Measurements from ENCODE around the gene FBXL5.

The FBXL5 gene

DNA sequence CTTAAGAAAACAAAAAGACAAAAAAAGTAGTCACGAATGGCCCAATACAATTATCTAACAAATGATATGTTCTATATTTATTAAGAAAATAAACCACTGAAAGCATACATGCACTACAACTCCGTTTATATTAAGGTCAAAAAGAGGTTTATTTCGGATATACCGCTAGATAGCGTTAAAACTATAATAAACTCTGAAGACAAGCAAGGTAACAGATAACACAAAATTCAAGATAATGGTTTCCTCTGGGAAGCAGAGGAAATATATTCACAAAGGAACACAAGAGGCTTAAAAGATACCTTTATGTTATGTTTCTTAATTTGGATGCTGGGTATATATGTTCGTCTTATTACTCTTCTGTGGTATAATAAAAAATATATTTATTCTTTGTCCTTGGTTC, 21.7 kb upstream of the FBXL5 start:
- in situ Hi-C loops (cut with MboI; ENCODE audit: low sequenced_read_pairs), result no loop called here

GRCh38 chr4:15676039-15676438, 20.9 kb upstream of the FBXL5 start:
- in situ Hi-C loops (cut with MboI; ENCODE audit: low sequenced_read_pairs), result no loop called here

GRCh38 chr4:15675356-15675755, 20.2 kb upstream of the FBXL5 start:
- in situ Hi-C loops (cut with MboI; ENCODE audit: low sequenced_read_pairs), result no loop called here

GRCh38 chr4:15674926-15675325, 19.8 kb upstream of the FBXL5 start:
- in situ Hi-C loops (cut with MboI; ENCODE audit: low sequenced_read_pairs), result no loop called here

DNA sequence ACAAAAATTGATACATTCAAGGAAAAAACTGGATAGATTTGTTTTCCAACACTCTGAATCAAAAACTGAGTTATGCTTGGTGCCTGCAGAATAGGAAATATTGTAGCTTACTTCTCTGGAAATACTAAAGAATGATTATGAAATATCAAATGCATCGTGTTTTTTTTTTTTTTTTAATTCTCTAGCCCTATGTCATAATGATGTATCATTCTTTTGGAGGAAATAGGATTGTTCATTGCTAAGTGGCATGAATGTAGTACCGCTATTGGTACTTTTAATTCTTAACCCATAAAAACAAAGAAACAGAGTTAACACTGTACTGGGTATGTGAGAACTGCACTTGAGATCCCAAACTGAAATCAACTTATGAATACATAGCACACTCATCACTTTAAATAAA, 18.9 kb upstream of the FBXL5 start:
- in situ Hi-C loops (cut with MboI; ENCODE audit: low sequenced_read_pairs), result no loop called here

DNA sequence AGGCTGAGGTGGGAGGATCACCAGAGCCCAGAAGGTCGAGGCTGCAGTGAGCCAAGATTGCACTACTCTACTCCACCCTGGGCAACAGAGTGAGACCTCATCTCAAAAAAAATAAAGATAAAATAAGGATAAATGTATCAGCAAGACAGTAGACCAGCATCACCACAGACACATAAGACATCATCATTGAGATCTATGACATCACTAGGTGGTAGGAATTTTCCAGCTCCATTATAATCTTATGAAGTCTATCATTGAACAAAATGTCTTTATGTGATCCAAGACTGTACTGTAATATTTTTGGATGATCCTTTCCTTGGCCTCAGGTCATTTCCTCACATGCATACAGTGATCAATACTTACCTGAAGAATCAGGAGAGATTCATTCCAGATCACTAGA, 18.2 kb upstream of the FBXL5 start:
- in situ Hi-C loops (cut with MboI; ENCODE audit: low sequenced_read_pairs), result no loop called here

DNA sequence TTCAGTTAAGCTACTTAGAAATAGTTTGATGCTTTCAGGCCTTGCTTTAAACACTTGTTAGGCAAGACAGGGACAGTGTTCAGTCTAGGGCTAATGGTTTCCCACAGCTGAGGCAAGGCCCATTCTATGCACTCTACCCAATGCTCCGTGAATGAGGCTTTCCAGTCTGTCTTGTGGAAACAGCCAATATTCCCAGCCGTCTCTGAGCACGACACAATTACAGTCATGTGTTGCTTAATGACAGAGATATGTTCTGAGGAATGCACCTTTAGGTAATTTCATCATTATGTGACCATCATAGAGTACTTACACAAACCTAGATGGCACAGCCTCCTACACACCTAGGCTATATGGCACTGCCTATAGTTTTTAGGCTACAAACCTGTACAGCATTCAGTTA, 16.9 kb upstream of the FBXL5 start:
- in situ Hi-C loops (cut with MboI; ENCODE audit: low sequenced_read_pairs), result no loop called here

GRCh38 chr4:15670576-15670975, 15.4 kb upstream of the FBXL5 start:
- in situ Hi-C loops (cut with MboI; ENCODE audit: low sequenced_read_pairs), result no loop called here

- in situ Hi-C loops (cut with MboI; ENCODE audit: low sequenced_read_pairs), result no loop called here
Observed at GRCh38 chr4:15668566-15669435, 13.6 kb upstream of the FBXL5 start.

DNA sequence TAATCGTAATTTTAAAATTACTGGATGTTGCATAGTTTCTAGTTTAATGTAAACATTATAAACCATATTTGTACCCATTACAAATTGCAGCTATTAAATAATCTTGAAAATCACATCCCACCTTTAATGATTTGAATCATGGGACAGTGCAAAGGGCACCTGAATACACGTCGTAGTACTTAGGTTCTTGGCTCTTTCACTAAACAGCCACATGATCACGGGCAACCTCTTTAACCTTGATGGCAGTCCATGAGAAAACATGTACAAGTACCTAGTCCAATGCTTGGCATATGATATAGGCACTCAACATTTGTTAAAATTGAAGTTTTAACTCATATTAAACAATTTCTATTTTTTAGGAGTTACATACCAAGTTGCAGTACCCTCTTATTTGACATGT, 11.8 kb upstream of the FBXL5 start:
- in situ Hi-C loops (cut with MboI; ENCODE audit: low sequenced_read_pairs), result no loop called here

- in situ Hi-C loops (cut with MboI; ENCODE audit: low sequenced_read_pairs), result no loop called here
Observed at GRCh38 chr4:15665753-15666365, 10.7 kb upstream of the FBXL5 start.

DNA sequence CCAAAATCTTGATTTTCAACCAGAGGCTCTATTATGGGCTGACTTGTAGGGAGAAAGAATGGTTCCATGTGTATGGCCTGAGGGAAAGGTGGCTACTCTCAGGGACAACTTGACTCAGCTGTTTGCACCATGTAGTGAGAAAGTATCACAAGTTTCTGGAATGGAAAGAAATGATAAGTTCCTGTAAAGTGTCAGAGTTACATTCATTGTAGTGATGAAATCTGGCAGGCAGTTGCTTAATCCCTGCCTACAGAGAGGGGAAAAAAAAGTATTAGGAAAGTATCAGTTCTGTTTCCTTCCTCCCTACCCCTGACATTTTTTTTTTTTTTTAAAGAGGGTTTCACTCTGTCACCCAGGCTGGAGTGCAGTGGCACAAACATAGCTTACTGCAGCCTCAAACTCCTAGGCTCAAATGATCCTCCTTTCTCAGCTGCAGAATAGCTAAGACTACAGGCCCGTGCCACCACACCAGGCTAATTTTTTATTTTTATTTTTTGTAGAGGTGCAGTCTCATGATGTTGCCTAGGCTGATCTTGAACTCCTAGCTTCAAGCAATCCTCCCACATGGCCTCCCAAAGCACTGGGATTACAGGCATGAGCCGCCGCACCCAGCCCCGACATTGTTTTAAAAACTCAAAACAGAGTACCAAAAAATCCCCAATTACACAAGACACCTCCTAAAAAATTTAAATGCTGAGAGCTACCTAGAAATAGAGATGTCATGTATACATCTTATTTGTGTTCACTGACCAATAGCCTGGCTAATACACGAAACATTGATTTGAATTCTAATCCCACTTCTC, 4.8 kb upstream of the FBXL5 start:
- in situ Hi-C loops (cut with MboI; ENCODE audit: low sequenced_read_pairs), result no loop called here

DNA sequence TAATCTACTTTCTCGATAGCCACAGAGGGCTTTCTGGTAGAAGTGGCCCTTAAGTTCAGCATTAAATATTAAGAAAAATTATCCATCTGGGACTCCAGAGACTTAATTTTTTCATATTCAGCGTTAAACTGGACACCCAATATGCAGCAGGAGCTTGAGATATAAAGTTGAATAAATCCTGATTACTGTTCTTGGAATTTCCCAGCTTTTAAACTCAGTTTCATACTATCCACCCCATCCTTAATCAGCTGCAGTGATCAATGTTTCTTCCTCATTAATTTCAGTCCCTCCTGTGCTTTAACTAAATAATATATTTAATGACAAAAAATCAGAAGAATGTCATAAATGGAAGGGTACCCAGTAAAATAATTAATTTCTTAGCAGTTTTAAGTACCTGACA, 3.6 kb upstream of the FBXL5 start:
- in situ Hi-C loops (cut with MboI; ENCODE audit: low sequenced_read_pairs), result no loop called here

DNA sequence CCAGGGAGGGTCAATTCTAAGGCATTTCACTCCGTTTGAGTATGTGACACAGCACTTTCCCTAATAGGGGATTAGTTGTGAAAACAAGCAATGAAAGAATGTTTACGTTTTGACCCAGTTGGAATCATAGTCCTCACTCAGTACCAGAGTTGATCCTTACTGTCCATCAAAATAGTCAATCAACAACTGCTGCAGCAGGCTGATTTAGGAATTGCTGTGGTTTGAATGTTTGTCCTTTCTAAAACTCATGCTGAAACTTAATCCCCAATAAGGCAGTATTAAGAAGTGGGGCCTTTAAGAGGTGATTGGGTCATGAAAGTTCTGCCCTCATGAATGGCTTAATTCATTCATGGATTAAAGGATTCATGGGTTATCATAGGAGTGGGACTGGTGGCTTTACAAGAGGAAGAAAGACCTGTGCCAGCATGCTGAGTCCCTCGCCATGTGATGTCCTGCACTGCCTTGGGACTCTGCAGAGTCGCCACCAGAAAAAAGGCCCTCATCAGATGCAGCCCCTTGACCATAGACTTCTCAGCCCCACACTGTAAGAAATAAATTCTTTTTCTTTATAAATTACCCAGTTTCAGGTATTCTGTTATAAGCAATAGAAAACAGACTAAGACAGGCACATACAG, 3.1 kb upstream of the FBXL5 start:
- in situ Hi-C loops (cut with MboI; ENCODE audit: low sequenced_read_pairs), result no loop called here

DNA sequence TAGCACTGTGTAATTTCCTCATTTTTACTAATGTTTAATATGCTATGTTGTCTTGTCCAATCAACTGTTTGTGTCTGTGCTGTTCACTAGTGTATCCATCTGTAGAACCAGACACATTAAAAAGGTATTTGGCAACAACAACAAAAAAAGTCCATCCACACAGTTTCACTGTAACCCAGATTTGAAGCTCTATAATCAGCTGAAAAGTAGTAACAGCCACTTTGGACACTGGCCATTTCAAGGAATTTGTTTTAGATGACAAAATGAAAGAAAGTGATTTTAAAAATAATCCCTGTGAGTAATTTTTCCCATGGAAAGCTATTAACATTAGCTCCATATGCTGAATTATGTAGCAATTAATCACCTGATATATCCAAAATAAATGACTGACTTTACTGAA, 2.2 kb upstream of the FBXL5 start:
- in situ Hi-C loops (cut with MboI; ENCODE audit: low sequenced_read_pairs), result no loop called here

- in situ Hi-C loops (cut with MboI; ENCODE audit: low sequenced_read_pairs), result no loop called here
Observed at GRCh38 chr4:15656038-15656470, 897 bp upstream of the FBXL5 start.

DNA sequence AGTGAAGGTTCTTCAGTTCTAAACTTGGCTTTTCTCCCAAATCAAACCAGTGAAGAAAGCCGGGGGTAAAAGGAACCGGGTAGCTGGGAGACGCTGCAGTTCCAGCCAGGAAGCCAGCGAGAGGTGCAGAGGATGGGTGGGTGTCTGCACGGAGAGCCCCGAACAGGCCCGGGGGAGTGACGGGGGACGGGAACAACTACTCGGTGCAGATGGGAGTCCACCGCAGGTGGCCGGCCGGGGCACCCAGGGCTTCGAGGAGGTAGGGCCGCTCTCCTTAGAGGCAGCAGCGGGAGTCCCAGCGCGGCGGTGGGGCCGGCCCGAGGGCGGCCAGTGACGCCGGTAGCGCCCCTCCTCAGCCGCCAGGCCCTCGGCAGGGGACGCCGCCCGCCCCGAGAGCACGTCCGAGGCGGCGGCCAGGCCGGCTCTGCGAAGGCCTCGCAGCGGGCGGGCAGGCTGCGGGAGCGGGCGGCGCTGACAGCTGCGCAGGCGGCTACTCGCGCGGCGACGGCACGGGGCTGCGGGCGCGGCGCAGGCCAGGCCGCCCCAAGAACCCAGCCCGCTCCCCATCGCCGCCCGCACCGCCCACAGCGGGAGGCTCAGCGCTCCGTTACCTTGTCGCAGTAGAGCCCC, 449 bp downstream of the FBXL5 start:
- in situ Hi-C loops (cut with MboI; ENCODE audit: low sequenced_read_pairs), result no loop called here

DNA sequence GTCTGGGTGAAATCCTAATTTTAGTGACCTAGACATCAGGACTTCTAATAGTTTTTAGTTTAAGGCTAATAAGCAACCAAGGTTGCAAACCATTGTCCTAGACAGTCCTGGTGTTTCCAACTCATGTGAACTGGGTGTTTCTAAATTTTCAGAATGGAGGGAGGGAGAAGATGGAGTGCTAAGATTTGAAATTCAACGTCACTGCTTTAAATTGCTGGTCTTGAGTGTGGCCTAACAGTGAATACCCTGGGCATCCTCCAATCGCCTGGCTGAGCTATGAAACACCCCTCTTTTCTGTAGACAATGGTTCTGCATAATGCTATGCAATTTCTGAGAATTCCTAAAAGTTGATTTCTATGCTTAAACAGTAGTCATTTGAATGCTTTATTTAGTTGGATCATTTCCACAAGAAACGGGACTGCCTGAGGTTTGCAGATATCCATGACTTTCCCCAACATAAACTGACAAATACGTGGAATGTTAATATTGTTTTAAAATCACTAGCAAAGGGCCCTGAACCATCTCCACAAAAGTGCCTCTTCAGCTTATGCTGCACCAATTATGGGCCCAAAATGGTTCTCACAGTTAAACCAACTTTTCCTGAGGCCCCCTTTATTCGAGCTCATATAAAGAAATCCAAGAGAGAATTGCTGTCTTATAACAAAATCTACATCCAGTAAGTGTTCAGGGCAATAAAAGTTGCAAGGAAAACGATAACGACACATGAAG, 1.1 kb downstream of the FBXL5 start:
- in situ Hi-C loops (cut with MboI; ENCODE audit: low sequenced_read_pairs), result no loop called here

DNA sequence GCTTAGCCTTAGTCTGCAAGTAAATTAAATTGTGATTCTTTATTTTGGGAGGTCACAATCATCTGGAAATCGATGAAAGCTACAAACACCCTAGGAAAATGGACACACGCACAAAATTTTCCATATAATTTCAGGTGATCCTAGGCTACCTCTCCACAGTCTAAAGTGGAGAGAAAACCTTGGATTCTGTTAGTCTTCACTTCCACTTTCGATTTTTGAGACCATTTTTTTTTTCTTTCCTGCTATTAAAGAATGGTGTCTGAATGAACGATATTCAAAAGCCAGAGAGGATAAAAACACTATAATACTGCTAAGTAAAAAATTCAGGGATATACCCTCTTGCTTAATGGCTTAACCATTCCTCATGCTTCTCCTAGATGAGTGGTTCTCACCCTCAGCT, 1.7 kb downstream of the FBXL5 start:
- in situ Hi-C loops (cut with MboI; ENCODE audit: low sequenced_read_pairs), result no loop called here

DNA sequence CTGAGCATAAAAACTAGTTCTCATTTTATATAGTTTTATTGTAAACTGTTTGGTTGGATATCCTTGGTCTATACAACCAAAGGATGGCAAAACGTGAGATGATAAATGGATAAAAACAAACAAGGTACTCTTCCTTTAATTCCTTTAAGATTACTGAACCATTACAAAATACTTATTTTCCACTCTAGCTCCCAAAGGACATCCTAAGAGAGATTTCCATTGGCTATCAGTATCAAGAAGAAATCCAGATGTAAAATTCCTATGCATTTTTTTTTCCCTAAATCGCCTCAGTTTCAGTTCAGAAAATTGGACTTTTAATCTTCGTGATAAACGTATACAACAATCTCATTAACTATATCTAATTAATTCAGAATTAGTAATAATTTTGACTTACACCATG, 2.3 kb downstream of the FBXL5 start:
- in situ Hi-C loops (cut with MboI; ENCODE audit: low sequenced_read_pairs), result no loop called here

Measured in HL-60/S4 treated with phorbol 12-myristate 13-acetate at 8.2 ng/mL for 4 days and 3 days (cell line).